Mesenchymal stem cell (in vitro differentiated cells and primary cell): Measurements from ENCODE around the gene INPP5D.

Experiments
- DNase-seq: peaks from one replicate; pipeline ENCODE4 v3.0.0-alpha.2; 2013
- H2AFZ ChIP-seq: one replicate; pipeline ENCODE4 v1.6.1; 2013; ENCODE audit warnings: low read depth, mild to moderate bottlenecking, control low read depth, inconsistent platforms, low read length, moderate library complexity
- H2AK5ac ChIP-seq: 2 replicates; pipeline ENCODE4 v1.6.1; 2013; ENCODE audit warnings: low read length, moderate library complexity, mild to moderate bottlenecking, inconsistent platforms; ENCODE audit not compliant: severe bottlenecking
- H2BK120ac ChIP-seq: one replicate; pipeline ENCODE4 v1.6.1; 2013; ENCODE audit warnings: low read depth, mild to moderate bottlenecking, inconsistent platforms, low read length, moderate library complexity
- H2BK12ac ChIP-seq, 2 experiments: one replicate each; pipeline ENCODE4 v1.6.1; 2013; ENCODE audit warnings: inconsistent platforms in 2 of 2, low read length in 2 of 2, mild to moderate bottlenecking in 2 of 2, moderate library complexity in 2 of 2, control low read depth in 1 of 2
- H2BK15ac ChIP-seq: one replicate; pipeline ENCODE4 v1.6.1; 2013; ENCODE audit warnings: mild to moderate bottlenecking, low read depth, inconsistent platforms; ENCODE audit not compliant: poor library complexity, severe bottlenecking
- H2BK5ac ChIP-seq: 2 replicates; pipeline ENCODE4 v1.6.1; 2013; ENCODE audit warnings: low read depth, mild to moderate bottlenecking, low read length, control low read depth, inconsistent platforms; ENCODE audit not compliant: poor library complexity, severe bottlenecking
- H3K14ac ChIP-seq, 2 experiments: one replicate each; pipeline ENCODE4 v1.6.1; 2013; ENCODE audit warnings: inconsistent platforms in 2 of 2, low read length in 2 of 2, control low read depth in 1 of 2, mild to moderate bottlenecking in 1 of 2, moderate library complexity in 1 of 2
- H3K18ac ChIP-seq, 2 experiments: one replicate each; pipeline ENCODE4 v1.6.1; 2013; ENCODE audit warnings: inconsistent platforms in 2 of 2, low read length in 2 of 2, control low read depth in 1 of 2, low read depth in 1 of 2, mild to moderate bottlenecking in 1 of 2
- H3K23ac ChIP-seq, 2 experiments: one replicate each; pipeline ENCODE4 v1.6.1; 2013; ENCODE audit warnings: inconsistent platforms in 2 of 2, low read length in 2 of 2, mild to moderate bottlenecking in 2 of 2, moderate library complexity in 2 of 2, control low read depth in 1 of 2
- H3K27ac ChIP-seq: 2 replicates; pipeline ENCODE4 v1.5.1; 2013; ENCODE audit warnings: mild to moderate bottlenecking, moderate library complexity, low read length, control low read depth, inconsistent platforms; ENCODE audit not compliant: poor library complexity, severe bottlenecking
- H3K27me3 ChIP-seq, 2 experiments: 2 replicates each; pipeline versions ENCODE4 v1.6.1 to v1.7.0; 2013; ENCODE audit warnings: low read length in 2 of 2, mild to moderate bottlenecking in 2 of 2, moderate library complexity in 2 of 2, control low read depth in 1 of 2, inconsistent platforms in 1 of 2; ENCODE audit not compliant: control insufficient read depth in 1 of 2, insufficient read depth in 1 of 2
- H3K36me3 ChIP-seq, 2 experiments: 2 replicates each; pipeline versions ENCODE4 v1.6.1 to v1.7.0; 2013; ENCODE audit warnings: low read length in 2 of 2, control low read depth in 1 of 2, inconsistent platforms in 1 of 2, low read depth in 1 of 2, mild to moderate bottlenecking in 1 of 2; ENCODE audit not compliant: insufficient read depth in 2 of 2, control insufficient read depth in 1 of 2
- H3K4ac ChIP-seq, 2 experiments: one replicate each; pipeline ENCODE4 v1.6.1; 2013; ENCODE audit warnings: inconsistent platforms in 2 of 2, low read length in 2 of 2, mild to moderate bottlenecking in 2 of 2, moderate library complexity in 2 of 2, control low read depth in 1 of 2, low read depth in 1 of 2
- H3K4me1 ChIP-seq: 2 replicates; pipeline ENCODE4 v1.6.1; 2013; ENCODE audit warnings: low read depth, low read length, control low read depth; ENCODE audit not compliant: control insufficient read depth, insufficient read depth
- H3K4me2 ChIP-seq: 2 replicates; pipeline ENCODE4 v1.6.1; 2013; ENCODE audit warnings: low read length, mild to moderate bottlenecking, inconsistent platforms; ENCODE audit not compliant: poor library complexity, severe bottlenecking
- H3K4me3 ChIP-seq, 2 experiments: 2 replicates each; pipeline versions ENCODE4 v1.5.1 to v1.7.0; 2013; ENCODE audit warnings: low read length in 2 of 2, mild to moderate bottlenecking in 2 of 2, control low read depth in 1 of 2, low read depth in 1 of 2; ENCODE audit not compliant: insufficient read depth in 1 of 2
- H3K79me1 ChIP-seq: replicated peaks from 2 replicates; pipeline ENCODE4 v1.6.1; 2013; ENCODE audit warnings: mild to moderate bottlenecking, control low read depth, low read length, inconsistent platforms; ENCODE audit not compliant: poor library complexity, severe bottlenecking
- H3K9ac ChIP-seq: 2 replicates; pipeline ENCODE4 v1.7.0; 2013; ENCODE audit warnings: mild to moderate bottlenecking, low read length, moderate library complexity
- H3K9me3 ChIP-seq: 2 replicates; pipeline ENCODE4 v1.7.0; 2013; ENCODE audit warnings: mild to moderate bottlenecking, low read length; ENCODE audit not compliant: control insufficient read depth
- H4K8ac ChIP-seq: one replicate; pipeline ENCODE4 v1.6.1; 2013; ENCODE audit warnings: inconsistent platforms, mild to moderate bottlenecking, low read length, moderate library complexity
- H4K91ac ChIP-seq: one replicate; pipeline ENCODE4 v1.6.1; 2013; ENCODE audit warnings: mild to moderate bottlenecking, low read length, inconsistent platforms
- WGBS: methylation state at CpG from one replicate; pipeline ENCODE4 v1.1.7; 2013; ENCODE audit warnings: mixed read lengths; 5-methylcytosine and 5-hydroxymethylcytosine counted together

Gene INPP5D

DNA sequence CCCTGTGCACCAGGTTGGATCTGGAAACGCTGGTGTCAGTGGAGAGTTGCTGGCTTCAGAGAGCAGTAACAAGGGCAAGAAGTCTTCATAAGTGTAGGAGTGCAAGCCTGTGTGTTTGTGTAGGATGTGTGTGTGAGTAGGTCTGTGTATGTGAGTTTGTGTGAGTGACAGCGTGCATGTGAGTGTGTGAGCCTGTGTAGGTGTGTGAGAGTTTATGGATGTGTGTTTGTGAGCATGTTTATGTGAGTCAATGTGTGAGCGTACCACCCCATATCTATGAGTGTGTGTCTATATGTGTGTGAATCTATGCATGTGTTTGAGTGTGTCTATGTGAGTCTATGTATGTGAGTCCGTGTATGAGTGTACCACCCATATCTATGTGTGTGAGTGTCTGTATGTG, 104.8 kb downstream of the INPP5D start:
- Histone ChIP-seq H3K27ac (no peak overlapping the region), H3K36me3 (no peaks in the 10 kb centered on the region), H3K18ac (no peak overlapping the region), H3K4me1 (peaks cover 6% of the 10 kb centered on the region), H3K79me1 (no peaks in the 10 kb centered on the region), H2BK12ac (no peak overlapping the region), H3K9me3 (no peaks in the 10 kb centered on the region), H2BK5ac (no peak overlapping the region), H3K9ac (no peak overlapping the region), H2BK15ac (no peak overlapping the region), H3K23ac (no peak overlapping the region), H3K4me3 (no peak overlapping the region), H3K4me2 (no peak overlapping the region), H2AK5ac (no peak overlapping the region), H2BK120ac (no peak overlapping the region), H4K8ac (no peak overlapping the region), H2AFZ (no peak overlapping the region), H3K4ac (no peak overlapping the region), H4K91ac (no peak overlapping the region), H3K14ac (no peak overlapping the region), H3K27me3 (peaks cover 0 to 49% of the 10 kb centered on the region in 2 experiments)
- 87% methylated on average over 4 of the region's 4 CpGs for WGBS
- DNase-seq, result no peak

DNA sequence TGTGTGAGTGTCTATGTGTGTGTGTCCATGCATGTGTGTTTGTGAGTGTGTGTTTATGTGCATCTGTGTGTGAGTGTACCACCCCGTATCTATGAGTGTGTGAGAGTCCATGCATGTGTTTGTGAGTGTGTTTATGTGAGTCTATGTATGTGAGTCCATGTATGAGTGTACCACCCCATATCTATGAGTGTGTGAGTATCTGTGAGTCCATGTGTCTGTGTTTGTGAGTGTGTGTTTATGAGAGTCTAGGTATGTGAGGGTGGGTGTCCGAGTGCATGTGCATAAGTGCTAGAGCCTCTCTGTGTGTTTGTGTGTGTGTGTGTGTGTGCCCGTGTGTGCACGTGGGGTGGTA, 105.4 kb downstream of the INPP5D start:
- H3K9ac ChIP-seq, result no peak overlapping the region
- no peak overlapping the region for H3K14ac ChIP-seq
- H2BK5ac ChIP-seq, result no peak overlapping the region
- no peak overlapping the region for H4K91ac ChIP-seq
- H3K4me3 ChIP-seq, result no peak overlapping the region
- H3K9me3 ChIP-seq, result no peaks in the 10 kb centered on the region
- H3K4ac ChIP-seq, result no peak overlapping the region
- H2BK15ac ChIP-seq, result no peak overlapping the region
- no peak overlapping the region for H2BK120ac ChIP-seq
- H2BK12ac ChIP-seq, result no peak overlapping the region
- H4K8ac ChIP-seq, result no peak overlapping the region
- H3K4me1 ChIP-seq, result peaks cover 6% of the 10 kb centered on the region
- no peak overlapping the region for H2AFZ ChIP-seq
- no peaks in the 10 kb centered on the region for H3K36me3 ChIP-seq
- no peak overlapping the region for H3K18ac ChIP-seq
- WGBS, result 87% methylated on average over 4 of the region's 4 CpGs
- no peak overlapping the region for H3K27ac ChIP-seq
- H3K4me2 ChIP-seq, result no peak overlapping the region
- no peaks in the 10 kb centered on the region for H3K79me1 ChIP-seq
- peaks cover 0 to 52% of the 10 kb centered on the region in 2 experiments for H3K27me3 ChIP-seq
- DNase-seq, result no peak
- H2AK5ac ChIP-seq, result no peak overlapping the region
- no peak overlapping the region for H3K23ac ChIP-seq

- no peak overlapping the region for H3K14ac ChIP-seq
- no peak overlapping the region for H2BK15ac ChIP-seq
- no peaks in the 10 kb centered on the region for H3K9me3 ChIP-seq
- no peak overlapping the region for H2BK120ac ChIP-seq
- DNase-seq, result no peak
- H3K27ac ChIP-seq, result no peak overlapping the region
- no peaks in the 10 kb centered on the region for H3K79me1 ChIP-seq
- peaks cover 6% of the 10 kb centered on the region for H3K4me1 ChIP-seq
- H4K91ac ChIP-seq, result no peak overlapping the region
- peaks cover 0 to 52% of the 10 kb centered on the region in 2 experiments for H3K27me3 ChIP-seq
- H2BK12ac ChIP-seq, result no peak overlapping the region
- no peak overlapping the region for H3K4ac ChIP-seq
- no peak overlapping the region for H3K9ac ChIP-seq
- no peak overlapping the region for H2BK5ac ChIP-seq
- H4K8ac ChIP-seq, result no peak overlapping the region
- no peak overlapping the region for H3K23ac ChIP-seq
- H3K18ac ChIP-seq, result no peak overlapping the region
- H3K4me2 ChIP-seq, result peak overlapping the region; percentile 4
- H3K36me3 ChIP-seq, result no peaks in the 10 kb centered on the region
- no peak overlapping the region for H2AFZ ChIP-seq
- WGBS, result 74% methylated on average over 18 of the region's 19 CpGs
- H3K4me3 ChIP-seq, result no peak overlapping the region
- no peak overlapping the region for H2AK5ac ChIP-seq
These were observed 105.9 kb downstream of the INPP5D start for GRCh38 chr2:233165895-233166661.

DNA sequence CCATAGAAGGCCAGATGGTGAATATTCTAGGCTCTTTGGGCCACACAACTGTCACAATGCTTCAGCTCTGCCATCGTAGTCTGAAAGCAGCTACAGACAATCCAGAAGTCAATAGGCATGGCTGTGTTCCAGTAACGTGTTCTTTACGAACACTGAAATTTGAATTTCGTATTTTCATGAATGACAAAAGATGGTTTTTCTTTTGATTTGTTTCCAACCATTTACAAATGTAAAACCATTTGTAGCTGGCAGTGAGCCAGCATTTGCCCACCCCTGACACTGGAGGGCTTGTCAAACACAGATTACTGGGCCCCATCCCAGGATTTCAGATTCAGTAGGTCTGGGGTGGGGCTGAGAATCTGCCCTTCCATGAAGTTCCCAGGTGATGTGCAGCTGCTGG, 108.3 kb downstream of the INPP5D start:
- no peaks in the 10 kb centered on the region for H3K36me3 ChIP-seq
- H3K4me3 ChIP-seq, result no peak overlapping the region
- H3K14ac ChIP-seq, result no peak overlapping the region
- H2BK5ac ChIP-seq, result no peak overlapping the region
- no peak overlapping the region for H2BK12ac ChIP-seq
- no peak overlapping the region for H4K91ac ChIP-seq
- no peak overlapping the region for H2AFZ ChIP-seq
- H4K8ac ChIP-seq, result no peak overlapping the region
- DNase-seq, result no peak
- H3K27ac ChIP-seq, result no peak overlapping the region
- H3K27me3 ChIP-seq, result peaks cover 0 to 43% of the 10 kb centered on the region in 2 experiments
- H2BK120ac ChIP-seq, result no peak overlapping the region
- H3K4me1 ChIP-seq, result peaks cover 6% of the 10 kb centered on the region
- H3K9me3 ChIP-seq, result no peaks in the 10 kb centered on the region
- H3K4me2 ChIP-seq, result no peak overlapping the region
- no peaks in the 10 kb centered on the region for H3K79me1 ChIP-seq
- H2BK15ac ChIP-seq, result no peak overlapping the region
- H3K23ac ChIP-seq, result no peak overlapping the region
- H2AK5ac ChIP-seq, result no peak overlapping the region
- H3K18ac ChIP-seq, result no peak overlapping the region
- H3K4ac ChIP-seq, result no peak overlapping the region
- WGBS, result 93% methylated on average over 1 of the region's 4 CpGs
- H3K9ac ChIP-seq, result no peak overlapping the region
